Naive thymus-derived CD8-positive, alpha-beta T cell (primary cell): ENCODE data around the gene ULK4. TPM values are rescaled to one million over a fixed set of nuclear protein-coding genes. Genes with fewer than 3 reads are reported as not detected.
"Not testable (repeated sequence)": the region's sequence is repeated elsewhere in the genome, so short reads cannot be mapped to it uniquely, and the experiment has no call there.

Experiments used
- ATAC-seq, 2 donors: fragments of 150-1000 bp; cut with Tn5 transposase in 1 of 2; sonication (Bioruptor Pico), chemical (Tn5 transposase) in 1 of 2; 1 replicate in 1 of 2; 2 replicates in 1 of 2; pipeline ENCODE4 v1.10.0; 2021; ENCODE audit warnings: mild to moderate bottlenecking in 2 of 2, moderate library complexity in 2 of 2
- POLR2A ChIA-PET: fragments of 350-600 bp; sonication (Branson Sonifier 250); formaldehyde crosslinking; loops from one replicate; lab custom pipeline; 2021; ENCODE audit warnings: antibody characterized with exemption; lab: Charles Lee
- DNase-seq, 10 donors: peaks; one replicate each; pipeline versions ENCODE4 v3.0.0 to v3.0.0-alpha.2; 2020 to 2022
- H3K27ac Mint-ChIP-seq, 10 donors: one replicate each; pipeline ENCODE4 v1.8.0; 2020 to 2022; ENCODE audit warnings: mild to moderate bottlenecking in 10 of 10, mixed read lengths in 10 of 10, moderate library complexity in 4 of 10, inconsistent platforms in 1 of 10
- H3K27me3 Mint-ChIP-seq, 5 donors: one replicate each; pipeline ENCODE4 v1.8.0; 2021 to 2022; ENCODE audit warnings: mixed read lengths in 5 of 5
- H3K36me3 Mint-ChIP-seq, 3 donors: one replicate each; pipeline ENCODE4 v1.8.0; 2020 to 2022; ENCODE audit warnings: mixed read lengths in 3 of 3, mild to moderate bottlenecking in 2 of 3, inconsistent platforms in 1 of 3
- H3K4me1 Mint-ChIP-seq, 4 donors: one replicate each; pipeline ENCODE4 v1.8.0; 2021 to 2022; ENCODE audit warnings: mixed read lengths in 4 of 4
- H3K4me3 Mint-ChIP-seq, 10 donors: one replicate each; pipeline ENCODE4 v1.8.0; 2020 to 2022; ENCODE audit warnings: mild to moderate bottlenecking in 10 of 10, mixed read lengths in 10 of 10, moderate library complexity in 6 of 10, inconsistent platforms in 1 of 10
- H3K9me3 Mint-ChIP-seq, 9 donors: one replicate each; pipeline ENCODE4 v1.8.0; 2020 to 2022; ENCODE audit warnings: mixed read lengths in 9 of 9, mild to moderate bottlenecking in 3 of 9, inconsistent platforms in 1 of 9, moderate library complexity in 1 of 9
- polyA plus RNA-seq, 3 donors: library from polyadenylated mRNA; unstranded; fragments of 300-500 nt; fragmentation: Illumina TruSeq; gene quantifications; one replicate each; pipeline ENCODE4 v1.2.3, GENCODE V29; 2021
- total RNA-seq, 8 experiments: library from RNA in 2 of 8; stranded (reverse) in 2 of 8; gene quantifications; one replicate each; pipeline ENCODE4 v1.2.3 and lab custom pipeline; 2021 to 2026

The ULK4 gene
- total and polyA plus RNA-seq, 5 experiments from 2014 or later: 6.6 to 16.8 (median 10.7) TPM

DNA sequence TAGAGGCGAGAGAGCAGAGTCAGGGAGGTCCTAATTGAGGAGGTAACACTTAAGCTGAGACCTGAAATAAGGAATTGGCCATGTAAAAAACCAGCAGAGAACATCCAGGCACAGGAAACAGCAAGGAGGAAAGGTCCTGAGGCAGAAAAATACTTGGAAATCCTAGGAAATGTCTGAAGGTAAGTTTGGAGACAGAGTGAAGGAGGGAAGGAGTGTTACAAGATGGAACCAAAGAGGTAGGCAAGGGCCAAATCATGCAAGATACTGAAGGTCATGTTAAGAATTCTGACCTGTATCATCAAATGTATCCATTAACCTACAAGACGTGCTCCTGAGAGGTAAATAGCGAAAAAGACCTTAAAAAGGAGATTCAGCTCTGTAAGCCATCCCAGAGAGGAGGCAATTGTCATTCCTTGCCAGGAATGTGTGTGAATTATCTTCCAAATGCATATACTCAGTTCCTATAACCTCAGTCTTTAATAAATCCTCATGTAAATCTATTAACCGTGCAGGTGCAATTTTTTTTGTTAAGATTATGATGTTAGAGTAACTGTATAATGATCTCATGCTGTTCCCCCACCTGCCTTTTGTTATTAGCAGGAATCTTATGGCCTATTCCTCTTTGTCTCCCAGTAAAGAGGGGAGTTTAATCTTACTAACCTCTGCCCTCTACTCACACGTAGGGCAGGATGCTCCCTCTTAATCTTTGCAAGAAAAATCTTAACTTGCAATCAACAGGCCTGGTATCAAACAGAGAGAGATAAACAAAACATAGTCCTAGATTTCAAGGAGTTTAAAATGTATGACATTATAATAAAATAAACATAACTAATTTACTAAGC is 166.9 kb downstream of the ULK4 start:
- H3K27me3 Mint-ChIP-seq: no peaks in the 10 kb centered on the region
- ATAC-seq: no peak
- no peak overlapping the region for H3K27ac Mint-ChIP-seq
- H3K4me1 Mint-ChIP-seq: no peaks in the 10 kb centered on the region
- DNase-seq: no peak
- no peaks in the 10 kb centered on the region for H3K9me3 Mint-ChIP-seq
- POLR2A ChIA-PET: no interaction called here
- H3K36me3 Mint-ChIP-seq: peaks cover 6 to 35% (median 24%) of the 10 kb centered on the region in 3 donors
- no peak overlapping the region for H3K4me3 Mint-ChIP-seq

- H3K27ac Mint-ChIP-seq: no peak overlapping the region
- H3K27me3 Mint-ChIP-seq: no peaks in the 10 kb centered on the region
- no peak for ATAC-seq
- no peaks in the 10 kb centered on the region for H3K9me3 Mint-ChIP-seq
- peaks cover 6 to 45% (median 34%) of the 10 kb centered on the region in 3 donors for H3K36me3 Mint-ChIP-seq
- POLR2A ChIA-PET: no interaction called here
- no peak overlapping the region for H3K4me3 Mint-ChIP-seq
- no peak for DNase-seq
- H3K4me1 Mint-ChIP-seq: no peaks in the 10 kb centered on the region
Measured at GRCh38 chr3:41792806-41793205, 169.1 kb downstream of the ULK4 start.

DNA sequence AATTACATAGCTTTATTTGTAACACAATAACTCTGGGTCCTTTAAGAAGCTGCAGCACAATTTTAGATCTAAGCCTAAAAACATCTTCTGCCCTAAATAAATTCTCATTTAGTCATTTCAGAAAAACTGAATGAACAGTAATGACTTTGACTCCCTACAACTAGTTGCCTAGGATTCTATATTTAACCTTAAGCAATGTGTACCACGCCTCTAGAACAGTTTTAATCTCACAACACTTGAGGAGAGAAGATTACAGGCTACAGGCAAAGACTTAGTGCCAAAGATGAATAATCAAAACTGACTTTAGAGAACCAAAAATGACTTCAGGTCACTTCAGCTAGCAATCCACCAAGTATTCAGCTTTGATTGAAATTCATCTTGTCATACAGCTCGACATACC is 192.8 kb downstream of the ULK4 start:
- DNase-seq (no peak), ATAC-seq (no peak)
- H3K9me3 Mint-ChIP-seq: peaks cover 0 to 31% (median 2%) of the 10 kb centered on the region in 9 donors
- H3K27ac Mint-ChIP-seq: no peak overlapping the region
- H3K4me3 Mint-ChIP-seq: no peak overlapping the region
- H3K27me3 Mint-ChIP-seq: no peaks in the 10 kb centered on the region
- H3K4me1 Mint-ChIP-seq: no peaks in the 10 kb centered on the region
- peaks cover 18 to 42% (median 20%) of the 10 kb centered on the region in 3 donors for H3K36me3 Mint-ChIP-seq
- POLR2A ChIA-PET: no interaction called here

DNA sequence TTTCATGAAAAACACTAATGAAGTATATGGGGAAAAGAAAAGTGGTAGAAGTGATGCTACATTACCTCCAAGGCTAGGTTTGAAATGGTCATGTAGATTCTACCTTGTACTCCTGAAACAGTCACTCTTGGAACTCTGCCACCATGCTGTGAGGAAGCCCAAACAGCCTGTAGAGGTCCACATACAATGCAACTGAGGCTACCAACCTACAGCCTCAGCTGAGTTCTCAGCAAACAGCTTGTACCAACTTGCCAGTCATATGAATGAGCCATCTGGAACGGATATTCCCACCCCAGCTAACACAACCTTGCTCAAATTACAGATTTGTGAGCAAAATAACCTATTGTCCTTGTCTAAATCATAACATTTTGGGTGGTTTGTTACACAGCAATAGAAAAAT is 193.5 kb downstream of the ULK4 start:
- Mint-ChIP-seq H3K36me3 (peaks cover 18 to 40% (median 20%) of the 10 kb centered on the region in 3 donors), H3K27ac (no peak overlapping the region), H3K4me3 (no peak overlapping the region), H3K4me1 (no peaks in the 10 kb centered on the region), H3K9me3 (peaks cover 0 to 31% (median 2%) of the 10 kb centered on the region in 9 donors), H3K27me3 (no peaks in the 10 kb centered on the region)
- POLR2A ChIA-PET: no interaction called here
- ATAC-seq (no peak), DNase-seq (no peak)

DNA sequence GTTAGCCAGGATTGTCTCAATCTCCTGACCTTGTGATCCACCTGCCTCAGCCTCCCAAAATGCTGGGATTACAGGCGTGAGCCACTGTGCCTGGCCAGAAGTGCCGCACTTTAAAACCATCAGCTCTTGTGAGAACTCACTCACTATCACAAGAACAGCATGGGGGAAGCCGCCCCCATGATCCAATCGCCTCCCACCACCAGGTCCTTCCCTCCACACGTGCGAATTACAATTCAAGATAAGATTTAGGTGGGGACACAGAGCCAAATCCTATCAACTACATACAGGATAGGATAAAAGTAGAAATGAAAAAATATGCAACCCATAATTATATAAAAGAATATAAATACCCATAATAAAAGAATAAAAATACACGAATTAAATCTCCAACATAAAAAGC is 199.0 kb downstream of the ULK4 start:
- peaks cover 0 to 14% (median 0%) of the 10 kb centered on the region in 9 donors for H3K9me3 Mint-ChIP-seq
- DNase-seq, H3K4me1 Mint-ChIP-seq, H3K27ac Mint-ChIP-seq, H3K27me3 Mint-ChIP-seq, H3K4me3 Mint-ChIP-seq, ATAC-seq: not testable (repeated sequence)
- peaks cover 7 to 32% (median 9%) of the 10 kb centered on the region in 3 donors for H3K36me3 Mint-ChIP-seq
- POLR2A ChIA-PET: interaction anchor here (0.7 kb wide), 1 partner anchor 154 kb away, joined by 5 read pairs; no protein-coding TSS in a partner anchor

DNA sequence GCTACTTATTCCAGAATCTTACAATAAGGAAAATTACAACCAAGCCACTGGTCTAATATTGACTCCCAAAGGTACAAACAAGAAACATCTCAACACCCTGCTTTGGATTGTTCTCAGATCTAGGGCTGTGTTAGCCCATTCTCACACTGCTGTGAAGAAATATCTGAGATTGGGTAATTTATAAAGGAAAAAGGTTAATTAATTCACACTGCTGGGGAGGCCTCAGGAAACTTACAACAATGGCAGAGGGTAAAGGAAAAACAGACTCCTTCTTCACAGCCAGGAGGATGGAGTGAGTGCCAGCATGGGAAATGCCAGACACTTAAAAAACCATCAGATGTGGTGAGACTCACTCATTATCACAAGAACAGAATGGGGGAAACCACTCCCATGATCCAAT is 208.3 kb downstream of the ULK4 start:
- H3K9me3 Mint-ChIP-seq: peaks cover 0 to 3% (median 0%) of the 10 kb centered on the region in 9 donors
- DNase-seq: no peak
- H3K4me1 Mint-ChIP-seq: peaks cover 12 to 16% (median 13%) of the 10 kb centered on the region in 4 donors
- H3K27me3 Mint-ChIP-seq: no peaks in the 10 kb centered on the region
- POLR2A ChIA-PET: no interaction called here
- H3K27ac Mint-ChIP-seq: no peak overlapping the region
- ATAC-seq: no peak
- H3K4me3 Mint-ChIP-seq: no peak overlapping the region
- H3K36me3 Mint-ChIP-seq: peaks cover 5 to 40% (median 14%) of the 10 kb centered on the region in 3 donors

DNA sequence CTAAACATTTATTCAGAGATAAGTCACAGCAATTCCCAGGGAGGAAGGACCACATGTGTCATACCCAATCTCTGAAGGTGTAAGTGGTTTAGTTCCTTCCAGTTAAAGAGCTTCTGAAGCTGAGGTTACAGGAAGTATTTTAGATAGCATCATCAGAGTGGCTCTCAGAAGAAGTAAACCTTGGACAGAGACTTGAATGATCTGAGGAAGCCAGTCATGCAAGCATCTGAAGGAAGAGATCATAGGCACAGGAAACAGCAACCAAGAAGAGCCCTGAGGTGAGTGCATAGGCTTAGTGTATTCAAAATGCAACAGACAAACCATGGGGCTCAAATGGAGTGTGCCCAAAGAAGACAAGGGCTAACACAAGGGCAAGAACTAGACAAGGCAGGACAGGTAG is 210.3 kb downstream of the ULK4 start:
- Mint-ChIP-seq H3K9me3 (no peaks in the 10 kb centered on the region), H3K27me3 (no peaks in the 10 kb centered on the region), H3K4me3 (no peak overlapping the region), H3K27ac (peak overlapping the region in 1 of 10 donors; percentile 27), H3K36me3 (peaks cover 5 to 37% (median 17%) of the 10 kb centered on the region in 3 donors), H3K4me1 (peaks cover 12 to 16% (median 13%) of the 10 kb centered on the region in 4 donors)
- POLR2A ChIA-PET: no interaction called here
- DNase-seq (peak in 4 of 10 donors; percentile 1 to 56 (median 25)), ATAC-seq (peak; percentile 65 to 96)

DNA sequence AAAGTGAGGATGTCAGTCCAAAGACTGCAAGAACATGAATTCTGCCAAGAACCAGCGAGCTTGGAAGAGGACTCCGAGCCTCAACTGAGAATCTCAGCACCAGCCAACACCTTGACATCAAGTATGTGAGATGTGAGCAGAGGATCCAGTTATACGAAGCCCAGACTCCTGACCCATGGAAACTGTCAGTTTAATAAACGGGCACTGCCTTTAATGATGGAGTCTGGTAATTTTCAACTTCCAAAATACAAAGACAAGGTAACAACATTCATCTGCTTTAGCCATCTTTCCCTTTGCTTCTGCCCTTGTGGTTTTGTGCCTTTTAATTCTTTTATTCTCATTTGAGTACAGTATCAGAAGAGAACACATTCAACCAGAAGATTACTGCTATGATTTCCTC is 211.9 kb downstream of the ULK4 start:
- Mint-ChIP-seq H3K27me3 (no peaks in the 10 kb centered on the region), H3K9me3 (no peaks in the 10 kb centered on the region), H3K4me3 (no peak overlapping the region), H3K4me1 (peaks cover 12 to 16% (median 13%) of the 10 kb centered on the region in 4 donors), H3K36me3 (peaks cover 5 to 41% (median 18%) of the 10 kb centered on the region in 3 donors), H3K27ac (no peak overlapping the region)
- POLR2A ChIA-PET: no interaction called here
- ATAC-seq (no peak), DNase-seq (no peak)

GRCh38 chr3:41746215-41746614 is 215.7 kb downstream of the ULK4 start:
- H3K4me1 Mint-ChIP-seq: peaks cover 0 to 3% (median under 1%) of the 10 kb centered on the region in 4 donors
- H3K9me3 Mint-ChIP-seq: peaks cover 0 to 2% (median 0%) of the 10 kb centered on the region in 9 donors
- H3K4me3 Mint-ChIP-seq: no peak overlapping the region
- H3K27me3 Mint-ChIP-seq: no peaks in the 10 kb centered on the region
- ATAC-seq (no peak), DNase-seq (no peak)
- POLR2A ChIA-PET: no interaction called here
- H3K36me3 Mint-ChIP-seq: peaks cover 5 to 36% (median 10%) of the 10 kb centered on the region in 3 donors
- no peak overlapping the region for H3K27ac Mint-ChIP-seq

- H3K4me3 Mint-ChIP-seq: no peak overlapping the region
- DNase-seq (no peak), ATAC-seq (no peak)
- no peaks in the 10 kb centered on the region for H3K27me3 Mint-ChIP-seq
- POLR2A ChIA-PET: no interaction called here
- H3K9me3 Mint-ChIP-seq: peaks cover 0 to 10% (median 4%) of the 10 kb centered on the region in 9 donors
- peaks cover 0 to 42% (median 8%) of the 10 kb centered on the region in 3 donors for H3K36me3 Mint-ChIP-seq
- H3K4me1 Mint-ChIP-seq: no peaks in the 10 kb centered on the region
- H3K27ac Mint-ChIP-seq: no peak overlapping the region
Measured at GRCh38 chr3:41742121-41742520, 219.8 kb downstream of the ULK4 start.

GRCh38 chr3:41740374-41740886 is 221.5 kb downstream of the ULK4 start:
- Mint-ChIP-seq H3K4me3 (no peak overlapping the region), H3K4me1 (no peaks in the 10 kb centered on the region), H3K9me3 (peaks cover 0 to 10% (median 4%) of the 10 kb centered on the region in 9 donors), H3K27ac (no peak overlapping the region), H3K27me3 (no peaks in the 10 kb centered on the region), H3K36me3 (peaks cover 0 to 42% (median 6%) of the 10 kb centered on the region in 3 donors)
- DNase-seq (no peak), ATAC-seq (no peak)
- POLR2A ChIA-PET: no interaction called here

- no peaks in the 10 kb centered on the region for H3K4me1 Mint-ChIP-seq
- H3K4me3 Mint-ChIP-seq: no peak overlapping the region
- no peak overlapping the region for H3K27ac Mint-ChIP-seq
- peaks cover 9 to 41% (median 35%) of the 10 kb centered on the region in 3 donors for H3K36me3 Mint-ChIP-seq
- ATAC-seq (no peak), DNase-seq (no peak)
- POLR2A ChIA-PET: no interaction called here
- H3K27me3 Mint-ChIP-seq: no peaks in the 10 kb centered on the region
- peaks cover 0 to 14% (median 8%) of the 10 kb centered on the region in 9 donors for H3K9me3 Mint-ChIP-seq
Measured at GRCh38 chr3:41726891-41727290, 235.0 kb downstream of the ULK4 start.

DNA sequence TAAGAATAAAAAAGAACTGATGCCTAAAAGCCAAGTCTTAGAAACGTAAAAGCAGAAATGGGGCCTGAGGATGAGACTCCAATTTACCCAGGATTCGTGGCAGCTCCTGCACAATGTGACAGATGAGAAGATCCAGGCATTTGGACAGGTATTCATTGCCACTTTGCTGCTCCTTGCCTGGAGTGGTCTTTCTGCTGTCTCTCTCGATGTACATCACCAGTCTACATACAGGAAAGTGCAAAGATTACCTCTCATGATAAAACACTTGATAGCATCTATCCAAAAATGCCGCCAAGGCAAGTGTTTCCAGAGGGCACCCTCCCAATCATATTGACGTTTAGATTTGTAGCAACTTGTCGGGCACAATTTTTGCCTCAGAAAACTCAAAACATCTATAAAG is 244.3 kb downstream of the ULK4 start:
- ATAC-seq (no peak), DNase-seq (no peak)
- POLR2A ChIA-PET: no interaction called here
- Mint-ChIP-seq H3K4me1 (no peaks in the 10 kb centered on the region), H3K9me3 (no peaks in the 10 kb centered on the region), H3K4me3 (no peak overlapping the region), H3K27ac (no peak overlapping the region), H3K36me3 (peaks cover 0 to 11% (median 9%) of the 10 kb centered on the region in 3 donors), H3K27me3 (no peaks in the 10 kb centered on the region)
